Myocyte (in vitro differentiated cells): ENCODE measurements around the gene RAPGEF1. TPM values are rescaled to one million over a fixed set of nuclear protein-coding genes. Genes with fewer than 3 reads are reported as not detected.

ENCODE experiments used
- DNase-seq: peaks from one replicate; pipeline ENCODE4 v3.0.0-alpha.2; 2012; ENCODE audit warnings: low read depth
- total RNA-seq: library from RNA; depleted of rRNA; stranded (reverse); fragments of >200 nt; gene quantifications from 2 replicates; pipeline ENCODE4 v1.2.3, GENCODE V29; 2014

Gene RAPGEF1
- total RNA-seq, 1 donor from 2014 or later = 290 TPM

DNA sequence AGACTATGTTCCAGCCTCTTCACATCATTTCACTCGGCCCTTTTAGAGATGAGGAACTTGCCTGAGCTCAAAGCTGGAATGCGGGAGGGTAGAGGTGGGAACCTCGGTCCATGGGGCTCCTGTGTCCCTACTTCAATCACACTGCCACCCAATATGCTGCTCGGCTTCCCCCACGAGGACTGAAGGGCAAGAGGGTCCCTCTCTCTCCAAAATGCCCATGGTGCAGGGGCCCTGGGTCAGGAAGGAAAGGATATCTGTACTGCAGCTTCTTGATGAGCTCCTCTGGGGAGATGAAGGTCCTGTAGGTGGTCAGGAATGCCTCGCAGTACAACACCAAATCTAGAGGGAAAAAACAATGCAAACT lies 148.0 kb downstream of the RAPGEF1 start:
- DNase-seq = no peak

DNA sequence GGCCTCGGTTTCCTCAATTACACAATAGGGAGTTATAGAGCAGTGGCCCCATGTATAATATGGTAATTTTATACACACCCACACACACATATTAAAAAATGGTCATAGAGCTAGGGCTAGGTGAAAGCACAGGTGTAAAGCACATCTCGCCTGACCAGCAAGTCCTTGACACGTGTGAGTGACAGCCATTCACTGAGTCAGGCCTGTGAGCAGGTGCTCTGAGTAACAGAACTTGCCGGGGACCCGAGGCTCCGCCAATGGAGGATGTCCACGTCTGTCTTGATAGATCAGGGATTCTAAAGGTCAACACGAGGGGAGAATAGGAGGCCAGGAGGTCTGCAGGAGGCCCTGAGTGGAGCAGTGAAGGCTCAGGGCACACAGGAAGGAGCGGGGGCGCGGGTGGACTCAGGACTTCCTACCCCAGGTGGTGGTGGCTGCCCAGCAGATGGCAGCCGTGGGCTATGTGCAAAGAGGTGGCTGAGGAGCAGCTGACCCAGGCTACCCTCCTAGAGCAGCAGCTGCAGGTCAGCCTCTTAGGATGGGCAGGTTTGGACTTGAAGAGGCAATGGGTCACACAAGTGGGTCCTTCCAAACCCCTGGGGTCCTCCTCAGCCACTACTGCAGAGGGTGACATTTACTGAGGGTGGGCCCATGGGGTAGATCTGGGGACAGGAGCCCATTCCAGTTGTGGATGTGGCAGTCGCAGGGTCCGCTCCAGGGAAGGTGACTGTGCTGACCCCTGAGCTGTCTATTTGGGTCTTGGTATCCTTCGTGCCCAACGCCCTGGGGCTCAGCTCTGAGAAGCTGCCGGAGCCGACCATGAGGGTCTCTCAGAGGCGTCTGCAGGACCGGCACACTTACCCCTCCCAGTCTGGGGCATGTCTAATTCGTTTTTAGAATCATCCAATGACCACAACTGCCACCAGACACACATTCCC lies 148.7 kb downstream of the RAPGEF1 start:
- peak; percentile 89 for DNase-seq

DNA sequence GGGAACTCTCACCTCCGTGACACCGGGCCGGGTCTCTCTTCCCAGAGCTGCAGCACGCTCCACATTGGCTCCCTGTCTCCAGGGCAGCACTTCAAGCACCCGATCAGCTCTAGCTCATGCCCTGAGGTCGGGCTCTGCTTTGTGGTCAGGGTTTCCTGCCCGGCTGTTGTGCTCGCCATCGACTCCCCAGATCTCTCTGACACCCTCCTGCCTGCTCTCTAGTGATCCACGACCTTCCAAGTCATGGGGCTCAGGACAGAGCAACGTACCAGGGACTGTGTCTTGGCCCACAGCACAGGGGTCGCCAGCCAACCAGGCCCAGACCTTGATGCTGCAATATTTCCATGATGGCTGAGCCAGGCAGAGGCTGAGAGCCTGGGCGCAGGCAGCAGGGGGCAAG lies 149.4 kb downstream of the RAPGEF1 start:
- DNase-seq = no peak

DNA sequence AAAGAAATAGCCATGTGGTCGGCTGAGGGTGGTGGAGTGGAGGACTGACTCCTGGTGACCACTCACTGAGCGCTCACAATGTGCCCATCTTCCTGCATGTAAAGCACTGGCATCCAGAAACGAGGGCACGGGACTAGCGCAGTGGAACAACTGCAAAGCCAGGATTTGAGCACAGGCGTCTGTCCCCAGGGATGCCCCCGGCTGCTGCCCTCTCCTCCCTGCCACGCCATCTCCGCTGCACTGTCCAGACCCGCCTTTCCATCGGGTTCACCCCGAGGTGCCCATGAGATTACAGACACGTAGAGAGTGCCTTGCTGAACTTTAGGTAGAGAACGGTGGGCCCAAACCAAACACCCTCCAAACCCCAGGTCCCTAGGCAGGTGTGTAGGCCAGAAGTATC lies 149.9 kb downstream of the RAPGEF1 start:
- DNase-seq = no peak

DNA sequence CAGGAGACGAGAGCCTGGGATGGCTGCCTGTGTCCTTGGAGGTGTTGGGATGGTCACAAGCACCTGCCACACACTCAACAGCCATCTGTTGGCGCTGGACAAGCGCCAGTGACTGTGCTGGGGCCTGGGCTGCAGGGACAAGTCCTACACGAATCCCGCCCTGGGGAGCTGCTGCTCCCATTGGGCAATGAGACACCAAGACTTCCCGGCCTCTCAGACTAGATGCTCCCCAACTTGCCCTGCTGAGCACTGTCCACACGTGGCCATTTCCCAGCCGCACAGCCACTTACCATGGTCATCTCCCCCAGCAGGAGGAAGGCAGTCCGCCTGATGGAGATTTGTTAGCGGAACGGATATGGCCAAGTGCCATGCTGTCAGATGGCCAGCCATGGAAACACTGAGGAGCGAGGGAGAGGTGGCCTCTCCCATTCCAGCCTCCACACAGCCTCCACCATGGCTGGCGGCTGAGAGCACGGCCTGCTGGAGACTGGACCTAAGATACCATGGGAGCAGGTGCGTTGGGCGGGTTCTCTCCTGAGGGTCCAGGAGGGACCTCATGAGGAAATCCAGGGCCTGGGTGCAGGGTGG lies 150.7 kb downstream of the RAPGEF1 start:
- peak; percentile 75 for DNase-seq

DNA sequence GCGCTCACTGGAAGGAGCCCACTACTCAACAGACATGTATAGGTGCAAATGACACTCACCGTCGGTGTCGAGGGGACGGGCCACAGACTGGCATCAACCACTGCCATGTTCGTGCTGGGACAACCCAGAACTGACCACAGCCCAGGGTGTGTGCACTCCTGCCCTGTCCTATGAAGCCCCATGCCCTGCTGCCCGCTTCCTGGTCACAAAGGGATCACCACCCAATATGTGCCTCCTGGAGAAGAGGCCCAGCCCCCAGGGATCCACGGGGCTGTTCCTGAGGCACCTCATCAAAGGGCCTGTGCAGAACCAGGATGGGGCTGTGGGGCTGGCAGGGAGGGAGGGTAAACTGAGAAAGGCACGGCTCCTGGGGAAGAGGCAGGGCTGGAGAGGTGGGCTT lies 151.5 kb downstream of the RAPGEF1 start:
- DNase-seq = no peak

DNA sequence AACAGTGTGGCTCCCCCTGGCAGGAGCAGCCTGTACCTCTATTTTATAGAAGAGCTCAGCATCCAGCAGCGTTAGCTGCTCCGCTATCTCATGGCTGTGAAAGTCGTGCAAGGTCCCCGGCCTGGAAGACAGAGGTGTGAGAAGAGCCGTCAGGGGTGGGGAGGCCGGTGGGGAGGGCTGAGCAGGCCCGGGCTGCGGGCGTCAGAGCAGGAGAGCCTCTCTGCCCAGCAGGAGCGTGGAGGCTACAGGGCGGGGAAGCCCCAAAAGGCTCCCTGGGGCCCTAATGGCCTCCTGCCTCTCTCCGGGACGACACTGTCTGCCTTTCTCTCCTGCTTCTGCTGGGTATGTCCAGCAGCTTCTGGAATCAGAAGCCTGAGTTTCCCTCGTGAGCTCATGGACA lies 152.0 kb downstream of the RAPGEF1 start:
- DNase-seq = no peak

DNA sequence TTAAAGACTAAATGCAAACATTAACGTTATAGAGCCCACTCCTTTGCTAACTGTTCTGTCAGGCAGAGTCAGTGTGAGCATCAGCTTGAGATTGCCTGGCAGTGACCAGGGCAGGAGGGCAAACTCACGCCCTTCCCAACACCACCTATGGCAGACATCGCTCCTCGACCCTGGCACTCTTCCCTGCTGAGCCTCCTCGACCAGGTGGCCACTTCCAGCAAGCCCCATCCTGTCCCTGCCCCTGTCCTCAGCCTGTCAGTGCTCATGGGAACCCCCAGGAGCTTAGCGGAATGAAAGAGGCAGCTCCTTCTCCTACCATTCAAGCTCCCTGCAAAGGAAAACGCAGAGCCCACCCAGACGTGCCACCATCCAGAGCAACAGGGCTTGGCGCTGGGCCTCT lies 152.5 kb downstream of the RAPGEF1 start:
- DNase-seq = no peak

DNA sequence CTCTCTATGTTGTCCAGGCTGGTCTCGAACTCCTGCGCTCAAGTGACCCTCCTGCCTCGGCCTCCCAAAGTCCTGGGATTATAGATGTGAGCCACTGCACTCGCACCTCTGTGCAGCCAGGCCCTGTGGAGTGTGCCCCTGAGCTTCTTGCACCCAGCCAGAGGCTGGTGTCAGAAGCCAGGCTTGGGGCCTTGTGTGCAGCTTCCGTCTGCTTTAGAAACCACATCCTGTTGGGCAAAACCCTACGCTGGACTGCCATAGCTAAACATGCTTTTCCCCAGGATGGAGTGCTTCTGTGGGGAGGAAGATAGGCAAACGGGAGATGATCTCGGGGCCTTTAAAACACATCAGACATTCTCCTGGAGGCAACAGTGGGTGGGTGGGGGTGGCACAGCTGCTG lies 154.5 kb downstream of the RAPGEF1 start:
- no peak for DNase-seq

DNA sequence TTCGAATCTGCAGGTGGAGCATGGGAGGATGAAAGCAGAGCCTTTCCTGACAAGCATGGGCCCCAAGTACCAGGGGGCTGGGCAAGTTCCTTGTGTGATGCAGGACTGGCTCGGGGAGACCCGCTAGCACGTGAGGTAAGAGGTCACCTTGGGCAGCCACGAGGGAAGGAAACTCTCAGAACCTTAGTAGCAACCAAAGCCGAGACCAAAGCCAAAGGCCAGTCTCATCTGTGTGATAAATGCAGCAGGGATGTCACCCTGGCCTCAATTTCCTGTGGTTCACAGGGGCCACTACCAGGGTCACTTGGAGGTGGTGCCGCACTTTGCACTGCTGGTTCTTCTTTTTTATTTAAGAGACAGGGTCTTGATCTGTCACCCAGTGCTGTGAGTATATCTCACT lies 155.0 kb downstream of the RAPGEF1 start:
- DNase-seq = no peak

DNA sequence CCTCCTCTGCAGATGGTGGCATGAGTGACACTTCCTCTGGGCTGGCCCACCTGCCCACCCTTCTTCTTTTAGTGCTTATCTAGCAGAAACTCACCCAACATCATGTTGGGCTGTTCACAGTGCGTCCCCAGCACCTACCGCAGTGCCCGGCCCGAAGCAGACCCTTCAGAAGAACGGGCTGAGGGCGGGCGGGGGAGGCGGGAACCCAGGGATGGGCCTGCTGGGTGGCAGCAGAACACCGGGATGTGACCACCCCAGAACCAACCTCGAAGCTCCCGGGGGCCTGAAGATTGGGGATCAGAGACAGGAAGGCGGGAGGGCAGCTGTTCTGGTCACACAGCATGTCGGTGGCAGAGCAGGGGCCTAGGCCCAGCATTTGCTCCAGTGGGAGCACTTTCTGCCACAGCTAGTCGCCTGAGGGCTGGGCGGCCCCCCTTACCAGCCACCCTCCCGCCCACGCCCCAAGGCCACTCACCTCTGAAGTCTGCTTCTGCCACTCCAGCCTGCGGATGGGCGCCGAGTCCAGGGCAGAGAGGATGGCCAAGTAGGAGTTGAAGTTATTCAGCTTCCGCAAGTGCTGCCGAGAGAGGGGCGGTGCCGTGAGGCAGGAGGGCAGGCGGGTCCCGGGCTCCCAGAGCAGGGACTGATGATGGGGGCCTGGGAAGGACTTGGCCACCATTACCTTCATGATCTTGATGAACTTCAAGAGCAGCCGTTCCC lies 155.9 kb downstream of the RAPGEF1 start:
- DNase-seq = no peak

DNA sequence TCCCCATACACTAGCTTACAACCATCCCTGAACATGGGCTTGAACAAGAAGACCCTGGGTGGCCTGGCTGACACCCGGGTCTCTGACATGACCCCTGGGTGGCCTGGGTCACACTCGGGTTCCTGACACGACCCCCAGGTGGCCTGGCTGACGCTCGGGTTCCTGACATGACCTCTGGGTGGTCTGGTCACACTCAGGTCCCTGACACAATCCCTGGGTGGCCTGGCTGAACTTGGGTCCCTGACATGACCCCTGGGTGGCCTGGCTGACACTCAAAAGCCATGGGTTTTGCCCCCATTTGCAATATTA lies 156.6 kb downstream of the RAPGEF1 start:
- DNase-seq = no peak

DNA sequence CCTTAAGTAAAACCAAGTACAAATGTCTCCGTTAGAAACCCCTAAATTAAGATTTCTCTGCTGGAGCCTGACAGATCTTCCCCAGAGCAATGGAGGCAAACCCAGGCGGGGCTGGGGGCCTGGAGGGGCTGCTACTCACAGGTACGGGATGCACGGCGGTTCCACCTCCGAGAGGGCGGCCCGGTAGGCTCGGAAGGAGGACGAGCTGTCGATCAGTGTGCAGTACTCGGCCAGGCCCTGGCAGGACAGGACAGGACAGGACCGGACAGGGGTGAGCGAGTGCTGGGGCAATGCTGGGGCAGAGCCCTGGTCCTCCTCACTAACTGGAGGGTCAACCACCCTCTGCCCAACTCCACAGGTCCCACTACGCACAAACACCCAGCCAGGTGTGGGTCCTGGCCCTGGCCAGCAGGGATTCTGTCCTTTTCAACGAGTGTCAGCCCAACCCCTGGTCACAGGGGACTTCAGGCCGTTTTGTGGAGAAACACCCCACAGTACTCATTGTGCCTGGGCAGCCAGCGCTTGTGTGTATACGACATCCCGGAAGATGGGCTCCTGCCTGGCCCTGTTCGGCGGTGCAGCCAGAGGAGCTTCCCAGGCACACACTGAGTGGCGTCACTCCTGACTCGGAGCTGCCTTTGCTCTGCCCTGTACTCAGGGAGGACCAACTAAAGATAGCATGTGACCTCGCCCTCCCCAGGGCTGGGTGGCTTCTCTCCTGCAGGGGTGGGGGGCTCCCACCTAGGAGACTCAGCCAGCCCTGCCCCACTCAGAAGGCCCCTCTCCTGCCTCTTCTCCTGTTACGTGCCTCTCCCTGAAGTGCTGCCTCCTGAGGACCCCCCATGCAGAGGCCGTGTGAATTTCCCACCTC lies 157.2 kb downstream of the RAPGEF1 start:
- no peak for DNase-seq

DNA sequence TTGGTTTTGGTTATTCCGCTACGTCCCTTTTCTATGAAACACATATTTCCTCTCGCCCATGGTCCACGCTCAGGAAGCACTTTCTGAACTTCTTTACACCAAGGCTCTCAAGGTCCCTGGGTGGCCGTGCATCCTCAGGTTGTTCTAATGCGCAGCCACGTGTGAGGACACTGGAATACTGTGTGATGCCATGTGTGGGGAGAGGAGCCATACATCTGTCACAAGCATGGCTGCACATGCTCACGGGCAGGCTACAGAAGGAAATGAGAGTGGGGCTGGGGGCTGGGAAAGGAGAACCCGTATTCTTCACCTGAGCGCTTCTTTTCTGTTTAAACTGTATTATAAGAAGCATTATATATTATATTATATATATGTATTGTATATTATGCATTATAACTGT lies 157.8 kb downstream of the RAPGEF1 start:
- no peak for DNase-seq

DNA sequence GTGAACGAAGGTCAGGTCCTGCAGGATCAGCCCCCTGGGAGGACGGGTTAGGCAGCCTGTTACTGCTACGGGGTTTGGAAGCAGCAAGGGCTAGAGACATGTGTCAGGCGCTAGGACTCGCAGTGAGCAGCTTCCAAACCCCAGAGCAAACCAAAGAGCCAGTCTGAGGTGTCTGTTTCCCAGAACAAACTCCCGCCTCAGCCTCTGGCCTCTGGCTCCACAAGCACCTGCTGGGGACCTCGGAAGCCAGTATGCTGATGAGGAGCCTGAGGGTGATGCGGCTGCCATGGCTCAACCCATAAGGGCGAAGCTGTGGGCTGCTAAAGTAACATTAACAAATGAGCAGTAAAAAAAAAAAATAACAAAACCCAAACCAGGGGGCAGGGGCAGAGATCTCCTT lies 159.5 kb downstream of the RAPGEF1 start:
- peak; percentile 26 for DNase-seq

DNA sequence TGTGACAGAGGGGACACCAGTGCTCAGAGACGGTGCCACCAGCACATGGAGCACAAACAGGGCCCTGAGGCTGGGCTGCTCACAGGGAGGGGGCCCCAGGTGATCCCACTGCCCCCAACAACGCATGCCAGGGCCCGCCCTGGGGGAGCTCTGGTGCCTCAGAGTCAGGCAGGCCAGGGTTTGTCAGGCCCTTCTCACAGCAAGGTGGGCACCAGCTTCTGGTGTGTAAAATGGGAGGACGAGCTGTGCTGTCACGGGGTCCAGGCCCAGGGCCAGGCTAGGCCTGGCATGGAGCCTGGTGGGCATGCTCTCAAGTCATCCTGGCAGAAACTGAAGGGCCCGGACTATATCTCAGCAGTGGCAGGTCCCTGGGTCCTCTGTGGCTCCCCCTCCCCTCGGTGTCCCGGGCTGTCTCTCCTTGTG lies 160.1 kb downstream of the RAPGEF1 start:
- DNase-seq = no peak

DNA sequence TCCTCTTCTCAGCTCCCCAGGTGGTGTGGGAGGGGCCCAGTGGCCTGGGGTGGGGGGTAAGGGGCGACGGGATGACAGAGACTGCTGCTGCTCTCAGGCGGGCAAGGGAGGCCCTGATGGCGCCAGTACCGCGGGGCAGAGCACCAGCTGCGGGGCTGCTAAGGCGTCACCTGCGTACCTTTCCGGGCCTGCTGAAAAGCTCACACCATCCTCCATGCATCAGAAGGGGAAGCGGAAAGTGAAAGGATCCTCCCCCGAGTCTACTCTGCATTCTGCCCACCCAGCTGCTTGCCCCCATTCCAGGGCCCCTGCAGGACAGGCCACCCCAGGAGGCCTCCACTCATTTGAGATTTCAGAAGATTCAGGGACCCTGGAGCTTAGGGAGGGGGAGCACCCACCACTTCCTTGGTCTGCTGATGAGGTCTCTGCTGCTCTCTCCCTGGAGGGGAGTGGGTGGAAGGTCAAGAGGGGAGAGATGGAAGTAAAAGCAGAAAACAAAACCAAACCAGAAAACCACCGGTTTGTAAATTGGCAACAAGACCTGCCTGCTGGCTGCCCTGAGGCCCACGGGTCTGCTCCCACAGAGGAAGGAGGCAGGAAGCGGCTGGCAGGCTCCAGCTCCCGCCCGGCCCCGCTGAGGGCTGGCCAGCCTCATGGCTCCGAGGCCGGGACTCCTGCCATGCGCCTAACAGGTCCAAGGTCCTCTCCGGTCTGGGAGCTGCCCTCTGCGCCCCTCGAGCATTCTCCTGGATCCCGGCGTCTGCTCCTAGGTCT lies 161.0 kb downstream of the RAPGEF1 start:
- no peak for DNase-seq

DNA sequence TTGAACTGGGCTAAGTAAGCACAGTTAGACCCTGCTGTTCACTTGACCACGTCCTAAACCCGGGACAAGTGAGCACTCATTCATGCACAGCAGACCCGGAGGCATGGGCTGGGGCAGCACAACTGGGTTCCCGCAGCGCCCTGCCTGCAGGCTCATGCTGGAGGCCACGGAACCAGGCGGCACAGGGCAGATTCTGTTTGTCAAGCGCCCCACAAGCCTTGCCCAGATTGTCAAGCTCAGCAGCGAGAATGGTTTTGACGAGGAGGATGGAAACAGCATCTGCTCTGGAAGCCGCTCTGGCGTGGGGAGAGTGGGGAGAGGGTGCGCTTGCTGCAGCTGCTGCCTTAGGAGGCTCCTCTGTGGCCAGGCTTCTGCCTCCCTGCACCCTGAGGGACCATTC lies 161.9 kb downstream of the RAPGEF1 start:
- no peak for DNase-seq

DNA sequence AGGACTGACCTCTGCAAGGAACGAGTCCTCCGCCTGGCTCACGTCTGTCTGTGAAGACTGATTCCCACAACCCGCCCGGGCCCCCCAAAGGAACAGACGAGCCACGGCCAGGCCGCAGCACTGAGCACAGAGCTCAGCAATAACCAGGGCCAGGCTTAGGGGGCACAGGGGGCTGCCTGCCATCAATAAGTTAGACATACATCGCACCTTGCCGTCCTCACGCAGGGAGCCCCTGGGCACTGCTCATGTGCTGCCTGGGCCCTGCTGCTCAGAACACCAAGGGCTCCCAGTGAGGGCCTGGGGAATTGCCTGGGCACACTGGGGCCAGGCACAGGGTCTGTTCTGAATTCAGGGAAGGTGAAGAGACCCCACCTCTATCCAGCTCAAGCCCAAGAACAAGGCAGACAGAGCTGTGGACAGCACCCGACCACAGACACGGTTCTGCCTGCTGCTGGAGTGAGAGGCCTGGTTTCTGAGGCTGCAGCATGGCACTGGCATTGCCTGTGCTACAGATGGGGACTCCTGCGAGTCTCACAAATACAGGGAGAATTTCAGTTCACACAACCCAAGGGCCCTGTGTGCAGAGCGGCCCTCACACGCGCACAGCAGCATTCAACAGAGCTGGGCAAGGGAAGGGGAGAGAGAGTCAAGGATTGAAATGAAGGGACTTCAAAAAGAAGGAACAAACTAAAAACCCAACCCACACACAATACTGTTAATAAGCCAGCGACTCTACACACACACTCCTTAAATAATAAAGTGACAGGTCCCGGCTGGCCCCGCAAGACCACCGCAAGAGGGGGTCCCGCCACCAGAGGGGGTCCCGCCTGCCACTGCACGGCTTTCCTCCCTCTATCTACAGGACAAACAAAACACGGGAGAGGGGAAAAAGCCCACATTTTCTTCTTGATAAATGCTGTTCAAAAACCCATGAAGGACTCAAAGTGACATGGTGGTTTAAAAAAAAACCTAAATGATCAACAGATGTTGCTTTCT lies 162.6 kb downstream of the RAPGEF1 start:
- DNase-seq = no peak
